Adrenal gland (tissue), 5 donors: ENCODE results near the gene VSTM2L.

Experiments used
- POLR2A ChIP-seq, 2 donors: fragments of 450-650 bp; IDR thresholded peaks; one replicate each; pipeline ENCODE4 v1.6.1; 2017; ENCODE audit warnings: antibody characterized with exemption in 2 of 2, mild to moderate bottlenecking in 2 of 2, moderate library complexity in 1 of 2
- TF ChIP-seq, protein P1 (sequence below), 6 experiments: fragments of 450-650 bp in 4 of 6; fragments of 200-600 bp in 2 of 6; sonication (generic) in 1 of 6; IDR thresholded peaks; 1 replicate in 5 of 6; 2 replicates in 1 of 6; pipeline versions ENCODE4 v1.5.1 to v1.8.0; 2016 to 2021; ENCODE audit warnings: antibody characterized with exemption in 6 of 6, mild to moderate bottlenecking in 2 of 6, moderate library complexity in 1 of 6
- donor health status: DM: no; HTN: no; CAD: no.

DNA sequence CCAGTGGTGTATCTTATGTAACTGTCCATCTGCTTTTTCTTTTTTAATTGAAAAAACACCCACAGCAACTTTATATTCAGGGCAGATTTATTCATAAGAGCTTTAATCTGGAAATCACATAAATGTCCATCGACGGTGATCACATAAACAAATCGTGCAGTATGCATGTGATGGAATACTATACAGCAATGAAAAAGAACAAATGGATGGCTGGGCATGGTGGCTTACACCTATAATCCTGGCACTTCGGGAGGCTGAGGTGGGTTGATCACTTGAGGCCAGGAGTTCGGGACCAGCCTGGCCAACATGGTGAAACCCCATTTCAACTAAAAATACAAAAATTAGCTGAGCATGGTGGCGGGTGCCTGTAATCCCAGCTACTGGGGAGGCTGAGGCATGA is 39.1 kb downstream of the VSTM2L start:
- no peak for TF ChIP-seq POLR2A (IDR thresholded peaks at IDR 0.05)
- TF ChIP-seq, protein P1, sequence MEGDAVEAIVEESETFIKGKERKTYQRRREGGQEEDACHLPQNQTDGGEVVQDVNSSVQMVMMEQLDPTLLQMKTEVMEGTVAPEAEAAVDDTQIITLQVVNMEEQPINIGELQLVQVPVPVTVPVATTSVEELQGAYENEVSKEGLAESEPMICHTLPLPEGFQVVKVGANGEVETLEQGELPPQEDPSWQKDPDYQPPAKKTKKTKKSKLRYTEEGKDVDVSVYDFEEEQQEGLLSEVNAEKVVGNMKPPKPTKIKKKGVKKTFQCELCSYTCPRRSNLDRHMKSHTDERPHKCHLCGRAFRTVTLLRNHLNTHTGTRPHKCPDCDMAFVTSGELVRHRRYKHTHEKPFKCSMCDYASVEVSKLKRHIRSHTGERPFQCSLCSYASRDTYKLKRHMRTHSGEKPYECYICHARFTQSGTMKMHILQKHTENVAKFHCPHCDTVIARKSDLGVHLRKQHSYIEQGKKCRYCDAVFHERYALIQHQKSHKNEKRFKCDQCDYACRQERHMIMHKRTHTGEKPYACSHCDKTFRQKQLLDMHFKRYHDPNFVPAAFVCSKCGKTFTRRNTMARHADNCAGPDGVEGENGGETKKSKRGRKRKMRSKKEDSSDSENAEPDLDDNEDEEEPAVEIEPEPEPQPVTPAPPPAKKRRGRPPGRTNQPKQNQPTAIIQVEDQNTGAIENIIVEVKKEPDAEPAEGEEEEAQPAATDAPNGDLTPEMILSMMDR (IDR thresholded peaks at IDR 0.05) = no peak
